ENCODE measurements around the gene CERS6.

GRCh38 chr2:168452781-168453180 is 3.3 kb upstream of the CERS6 start:
- TF ChIP-seq GLIS3 (CRISPR knock-in tag; IDR thresholded peaks at IDR 0.05) (no peak), ESRRG (CRISPR knock-in tag; IDR thresholded peaks at IDR 0.05) (no peak), ARNTL (CRISPR knock-in tag; IDR thresholded peaks at IDR 0.05; ENCODE audit: borderline replicate concordance, low read depth) (no peak), BACH2 (CRISPR knock-in tag; IDR thresholded peaks at IDR 0.05; ENCODE audit: borderline replicate concordance) (no peak), PATZ1 (CRISPR knock-in tag; IDR thresholded peaks at IDR 0.05; ENCODE audit: borderline replicate concordance) (no peak), CSDC2 (CRISPR knock-in tag; IDR thresholded peaks at IDR 0.05) (no peak), RARB (CRISPR knock-in tag; IDR thresholded peaks at IDR 0.05) (no peak), ZC3H10 (CRISPR knock-in tag; IDR thresholded peaks at IDR 0.05) (no peak), ZNF8 (CRISPR knock-in tag; IDR thresholded peaks at IDR 0.05) (no peak), ZNF565 (CRISPR knock-in tag; conservative IDR thresholded peaks at IDR 0.05; ENCODE audit: low read depth) (no peak), ISL1 (CRISPR knock-in tag; IDR thresholded peaks at IDR 0.05) (no peak)
- TF ChIP-seq, protein P1, sequence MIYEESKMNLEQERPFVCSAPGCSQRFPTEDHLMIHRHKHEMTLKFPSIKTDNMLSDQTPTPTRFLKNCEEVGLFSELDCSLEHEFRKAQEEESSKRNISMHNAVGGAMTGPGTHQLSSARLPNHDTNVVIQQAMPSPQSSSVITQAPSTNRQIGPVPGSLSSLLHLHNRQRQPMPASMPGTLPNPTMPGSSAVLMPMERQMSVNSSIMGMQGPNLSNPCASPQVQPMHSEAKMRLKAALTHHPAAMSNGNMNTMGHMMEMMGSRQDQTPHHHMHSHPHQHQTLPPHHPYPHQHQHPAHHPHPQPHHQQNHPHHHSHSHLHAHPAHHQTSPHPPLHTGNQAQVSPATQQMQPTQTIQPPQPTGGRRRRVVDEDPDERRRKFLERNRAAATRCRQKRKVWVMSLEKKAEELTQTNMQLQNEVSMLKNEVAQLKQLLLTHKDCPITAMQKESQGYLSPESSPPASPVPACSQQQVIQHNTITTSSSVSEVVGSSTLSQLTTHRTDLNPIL (CRISPR knock-in tag; IDR thresholded peaks at IDR 0.05; ENCODE audit: low read depth): no peak
